ENCODE results near the gene MAG.
"Not testable (repeated sequence)": the region's sequence is repeated elsewhere in the genome, so short reads cannot be mapped to it uniquely, and the experiment has no call there.

The MAG gene

GRCh38 chr19:35359395-35359794 is 67.4 kb downstream of the MAG start:
- not testable (repeated sequence) for H3K9ac ChIP-seq (ENCODE audit: low read length); H3K4me3 ChIP-seq (ENCODE audit: low read depth, low read length); H3K27ac ChIP-seq (ENCODE audit: low read depth, low read length); H3K36me3 ChIP-seq (ENCODE audit: control insufficient read depth, insufficient read depth, low read length); H3K4me1 ChIP-seq (ENCODE audit: control insufficient read depth, insufficient read depth, low read length); H3K27me3 ChIP-seq (ENCODE audit: control insufficient read depth, insufficient read depth, low read length); H3K9me3 ChIP-seq (ENCODE audit: control insufficient read depth, insufficient read depth, low read depth, low read length)

DNA sequence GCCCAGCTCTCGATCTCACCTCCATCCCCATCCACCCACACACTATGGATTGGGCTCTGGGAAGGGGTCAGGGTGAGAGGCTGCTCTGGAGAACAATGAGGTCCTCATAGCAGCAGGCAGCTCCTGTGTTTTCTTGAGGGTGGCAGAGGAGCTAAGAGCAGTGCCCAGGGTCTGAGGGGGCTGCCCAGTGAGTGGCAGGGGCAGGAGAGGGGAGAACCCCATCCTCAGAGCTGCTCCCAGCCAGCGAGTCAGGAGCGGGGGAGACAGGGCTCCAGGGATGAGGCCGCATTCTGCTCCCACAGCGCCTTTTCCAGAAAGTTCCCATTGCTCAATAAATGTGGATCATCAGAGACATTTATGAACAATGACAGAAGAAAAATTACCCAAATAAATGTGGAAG is 68.1 kb downstream of the MAG start:
- H3K27ac ChIP-seq (ENCODE audit: low read depth, low read length); H3K4me3 ChIP-seq (ENCODE audit: low read depth, low read length); H3K36me3 ChIP-seq (ENCODE audit: control insufficient read depth, insufficient read depth, low read length); H3K9ac ChIP-seq (ENCODE audit: low read length); H3K4me1 ChIP-seq (ENCODE audit: control insufficient read depth, insufficient read depth, low read length); H3K9me3 ChIP-seq (ENCODE audit: control insufficient read depth, insufficient read depth, low read depth, low read length); H3K27me3 ChIP-seq (ENCODE audit: control insufficient read depth, insufficient read depth, low read length): not testable (repeated sequence)

GRCh38 chr19:35360880-35361420 is 69.0 kb downstream of the MAG start:
- no peaks in the 10 kb centered on the region for H3K9me3 ChIP-seq (ENCODE audit: control insufficient read depth, insufficient read depth, low read depth, low read length)
- peaks cover 8% of the 10 kb centered on the region; the same call in 1 of the 2 replicates for H3K27me3 ChIP-seq (ENCODE audit: control insufficient read depth, insufficient read depth, low read length)
- no peak overlapping the region for H3K27ac ChIP-seq (ENCODE audit: low read depth, low read length)
- no peak overlapping the region for H3K4me3 ChIP-seq (ENCODE audit: low read depth, low read length)
- H3K4me1 ChIP-seq (ENCODE audit: control insufficient read depth, insufficient read depth, low read length) = no peaks in the 10 kb centered on the region
- no peaks in the 10 kb centered on the region for H3K36me3 ChIP-seq (ENCODE audit: control insufficient read depth, insufficient read depth, low read length)
- no peak overlapping the region for H3K9ac ChIP-seq (ENCODE audit: low read length)

DNA sequence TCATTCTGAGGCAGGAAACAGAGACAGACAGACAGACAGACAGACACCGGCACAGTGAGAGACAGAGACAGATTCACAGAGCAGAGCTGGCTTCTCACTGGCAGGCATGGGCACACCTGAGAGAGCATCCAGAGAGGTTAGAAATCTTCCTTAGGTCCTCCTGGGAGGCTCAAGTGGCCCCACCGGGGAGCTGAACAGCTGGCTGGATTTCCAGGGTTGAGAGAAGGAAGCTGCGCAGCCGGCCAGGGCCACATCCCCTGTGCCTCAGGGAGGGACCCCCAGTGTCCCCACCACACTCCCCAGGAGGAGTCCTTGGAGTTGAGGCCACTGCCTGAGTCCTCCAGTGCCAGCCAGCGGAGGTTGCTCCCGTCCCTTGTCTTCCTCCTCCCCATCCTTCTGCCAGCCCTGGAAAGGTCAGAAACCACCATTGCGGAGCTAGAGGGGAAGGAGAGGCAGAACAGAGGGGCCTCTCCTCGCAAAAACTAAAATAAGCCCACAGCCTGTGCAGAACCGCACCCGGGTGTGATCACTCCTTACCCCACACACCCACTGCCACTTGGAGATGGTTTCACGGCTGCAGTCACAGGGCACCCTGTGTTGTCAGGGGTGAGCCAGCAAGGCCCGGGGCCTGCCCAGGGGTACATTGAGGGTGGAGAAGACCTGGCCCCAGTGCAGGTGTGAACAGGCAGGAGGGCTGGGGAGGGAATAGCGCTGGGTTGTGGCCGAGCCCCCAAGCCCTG is 70.5 kb downstream of the MAG start:
- Histone ChIP-seq H3K36me3 (ENCODE audit: control insufficient read depth, insufficient read depth, low read length) (no peaks in the 10 kb centered on the region), H3K27me3 (ENCODE audit: control insufficient read depth, insufficient read depth, low read length) (peaks cover 8% of the 10 kb centered on the region; the same call in 1 of the 2 replicates), H3K9me3 (ENCODE audit: control insufficient read depth, insufficient read depth, low read depth, low read length) (no peaks in the 10 kb centered on the region), H3K4me3 (ENCODE audit: low read depth, low read length) (no peak overlapping the region), H3K4me1 (ENCODE audit: control insufficient read depth, insufficient read depth, low read length) (no peaks in the 10 kb centered on the region), H3K9ac (ENCODE audit: low read length) (no peak overlapping the region), H3K27ac (ENCODE audit: low read depth, low read length) (no peak overlapping the region)

- no peaks in the 10 kb centered on the region for H3K4me1 ChIP-seq (ENCODE audit: control insufficient read depth, insufficient read depth, low read length)
- H3K27me3 ChIP-seq (ENCODE audit: control insufficient read depth, insufficient read depth, low read length) = peaks cover 8% of the 10 kb centered on the region; the same call in 1 of the 2 replicates
- no peak overlapping the region for H3K4me3 ChIP-seq (ENCODE audit: low read depth, low read length)
- H3K36me3 ChIP-seq (ENCODE audit: control insufficient read depth, insufficient read depth, low read length) = no peaks in the 10 kb centered on the region
- H3K9me3 ChIP-seq (ENCODE audit: control insufficient read depth, insufficient read depth, low read depth, low read length) = no peaks in the 10 kb centered on the region
- no peak overlapping the region for H3K9ac ChIP-seq (ENCODE audit: low read length)
- no peak overlapping the region for H3K27ac ChIP-seq (ENCODE audit: low read depth, low read length)
Observed at GRCh38 chr19:35363001-35363590, 71.1 kb downstream of the MAG start.

All from HUES6 (cell line).